GM12878 (cell line): ENCODE results near the gene PET117.

Experiments used
- CHD1 ChIP-seq: IDR thresholded peaks from 2 replicates; pipeline ENCODE4 v1.6.1; 2012; ENCODE audit warnings: low read depth, low read length, improper control_type of control experiment
- HDAC2 ChIP-seq: fragments of 200-600 bp; sonication (generic); IDR thresholded peaks from 2 replicates; pipeline ENCODE4 v1.6.1; 2017
- RAD21 ChIP-seq: IDR thresholded peaks from 2 replicates; pipeline ENCODE4 v1.6.1; 2011; ENCODE audit warnings: mild to moderate bottlenecking, low read depth, low read length, moderate library complexity; ENCODE audit not compliant: insufficient read depth
- TARDBP ChIP-seq: IDR thresholded peaks from 2 replicates; pipeline ENCODE4 v1.6.1; 2016; ENCODE audit warnings: borderline replicate concordance
- YY1 ChIP-seq: IDR thresholded peaks from 2 replicates; pipeline ENCODE4 v1.6.1; 2011; ENCODE audit warnings: low read depth, mild to moderate bottlenecking, low read length

GRCh38 chr20:18138639-18139583 lies 1.2 kb downstream of the PET117 start:
- TF ChIP-seq TARDBP (no peak), RAD21 (no peak), CHD1 (no peak), HDAC2 (no peak), YY1 (no peak)
